NCI-H2081 treated with DMSO at 0.1 percent for 48 hours (cell line): ENCODE measurements around the gene HS3ST4.

ENCODE experiments used
- DNase-seq: peaks from one replicate; lab custom pipeline; 2025; lab: John Stamatoyannopoulos, UW

The HS3ST4 gene

GRCh38 chr16:26108836-26109505 lies 417.2 kb downstream of the HS3ST4 start:
- DNase-seq: no peak

- DNase-seq: no peak
These were observed 420.1 kb downstream of the HS3ST4 start for GRCh38 chr16:26111900-26112299.

GRCh38 chr16:26118575-26118974 lies 426.8 kb downstream of the HS3ST4 start:
- no peak for DNase-seq

- no peak for DNase-seq
These were observed 429.0 kb downstream of the HS3ST4 start for GRCh38 chr16:26120729-26121128.

- DNase-seq: no peak
These were observed 436.5 kb downstream of the HS3ST4 start for GRCh38 chr16:26128296-26128695.

GRCh38 chr16:26129997-26130396 lies 438.2 kb downstream of the HS3ST4 start:
- no peak for DNase-seq

GRCh38 chr16:26133416-26134093 lies 441.8 kb downstream of the HS3ST4 start:
- DNase-seq: no peak

- DNase-seq: no peak
These were observed 442.8 kb downstream of the HS3ST4 start for GRCh38 chr16:26134588-26134987.

- no peak for DNase-seq
These were observed 446.2 kb downstream of the HS3ST4 start for GRCh38 chr16:26137956-26138355.

GRCh38 chr16:26139091-26139490 lies 447.3 kb downstream of the HS3ST4 start:
- no peak for DNase-seq

GRCh38 chr16:26139884-26140283 lies 448.1 kb downstream of the HS3ST4 start:
- DNase-seq: no peak

- no peak for DNase-seq
These were observed 457.8 kb downstream of the HS3ST4 start for GRCh38 chr16:26149364-26150190.

GRCh38 chr16:26155221-26155620 lies 463.5 kb downstream of the HS3ST4 start:
- DNase-seq: no peak

GRCh38 chr16:26157319-26157718 lies 465.6 kb downstream of the HS3ST4 start:
- DNase-seq: no peak

GRCh38 chr16:26158142-26158759 lies 466.5 kb downstream of the HS3ST4 start:
- no peak for DNase-seq

GRCh38 chr16:26161461-26162180 lies 469.9 kb downstream of the HS3ST4 start:
- no peak for DNase-seq

- DNase-seq: no peak
These were observed 477.7 kb downstream of the HS3ST4 start for GRCh38 chr16:26169473-26169872.

- no peak for DNase-seq
These were observed 484.2 kb downstream of the HS3ST4 start for GRCh38 chr16:26175944-26176343.

- no peak for DNase-seq
These were observed 485.7 kb downstream of the HS3ST4 start for GRCh38 chr16:26177438-26177837.

GRCh38 chr16:26178298-26178697 lies 486.5 kb downstream of the HS3ST4 start:
- no peak for DNase-seq

GRCh38 chr16:26186091-26186615 lies 494.4 kb downstream of the HS3ST4 start:
- no peak for DNase-seq
